T-helper 9 cell (primary cell): ENCODE results near the gene TUBA3C.

Source experiments
- DNase-seq: peaks from one replicate; pipeline ENCODE4 v3.0.0-alpha.2; 2020

Gene TUBA3C

GRCh38 chr13:19161308-19161707, 20.3 kb downstream of the TUBA3C start:
- DNase-seq: no peak

DNA sequence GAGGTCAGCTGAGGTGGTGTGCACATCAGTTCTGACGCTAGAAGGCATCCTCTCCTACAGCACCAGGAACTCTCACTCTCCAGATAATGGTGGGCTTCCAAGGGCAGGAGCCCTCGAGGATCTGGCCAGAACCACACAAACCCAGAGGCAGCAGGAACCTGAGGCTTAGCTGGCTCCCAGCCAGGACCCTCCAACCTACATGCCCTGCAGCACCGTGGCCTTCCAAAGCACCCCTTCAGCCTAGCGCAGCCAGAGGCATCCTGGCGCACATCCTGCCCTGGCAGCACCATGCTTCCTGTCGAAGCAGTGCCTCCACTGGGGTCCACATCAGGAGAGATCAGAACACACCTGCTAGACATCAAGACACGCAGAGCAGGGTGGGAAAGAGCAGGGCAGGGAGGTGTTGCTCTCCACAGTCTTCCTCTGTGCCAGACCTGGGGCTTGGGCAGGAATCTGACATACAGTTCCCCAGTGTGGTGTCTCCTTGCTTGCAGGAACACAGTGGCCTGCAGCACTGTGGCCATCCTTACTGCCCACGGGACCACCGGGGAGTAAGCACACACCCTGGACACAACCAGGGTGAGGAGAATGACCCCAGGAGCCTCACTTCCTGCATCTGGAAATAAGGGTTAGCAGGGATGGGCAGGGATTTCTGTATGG, 21.7 kb downstream of the TUBA3C start:
- no peak for DNase-seq

GRCh38 chr13:19159181-19159580, 22.4 kb downstream of the TUBA3C start:
- no peak for DNase-seq

DNA sequence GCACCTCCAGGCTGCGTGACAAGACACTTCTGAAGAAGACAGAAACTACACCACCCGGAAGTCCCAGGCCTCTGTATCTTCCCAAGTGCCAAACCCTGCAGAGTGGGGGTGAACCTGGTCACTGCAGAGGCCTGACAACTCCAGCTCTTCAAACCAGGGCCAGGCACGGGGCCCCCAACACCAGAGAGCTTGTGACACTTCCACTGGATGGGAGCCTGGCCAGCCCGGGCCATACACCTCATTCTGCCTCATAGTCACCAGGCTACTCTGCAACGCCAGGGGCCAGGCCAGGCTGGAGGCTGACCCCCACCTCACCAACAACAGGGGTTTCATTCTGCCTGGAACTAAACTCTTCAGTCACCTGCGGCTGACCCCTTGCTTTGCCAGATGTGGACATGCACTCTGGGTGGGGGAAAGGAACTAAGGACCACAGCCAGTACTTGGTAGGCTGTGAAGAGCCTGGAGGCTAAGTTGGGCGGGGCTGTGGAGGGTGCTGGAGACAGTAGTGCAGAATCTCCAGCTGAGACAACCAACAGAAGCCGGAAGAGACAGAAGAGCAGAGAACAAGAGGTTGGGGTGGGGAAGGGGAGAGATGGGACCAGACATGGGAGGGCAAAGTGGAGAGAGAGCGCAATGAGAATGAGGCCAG, 23.0 kb downstream of the TUBA3C start:
- DNase-seq: no peak

GRCh38 chr13:19158006-19158405, 23.6 kb downstream of the TUBA3C start:
- no peak for DNase-seq

DNA sequence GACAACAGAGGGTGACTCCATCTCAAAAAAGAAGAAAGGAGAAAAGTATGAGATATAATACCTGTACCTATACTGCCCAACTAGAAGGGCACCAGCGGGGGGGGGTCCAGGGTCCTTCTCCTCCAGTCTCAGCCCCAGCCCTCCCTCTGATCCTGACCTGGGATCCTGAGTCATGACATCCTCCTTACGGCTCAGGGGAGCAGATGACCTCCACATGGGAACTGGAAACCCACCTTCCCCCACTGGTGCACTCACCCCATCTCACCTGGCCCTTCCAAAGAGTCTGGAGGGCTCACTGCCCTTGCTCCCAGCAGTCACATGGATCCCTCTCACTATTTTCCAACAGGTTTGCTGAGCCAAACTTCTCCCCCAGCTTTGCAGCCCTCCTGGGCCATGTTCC, 24.2 kb downstream of the TUBA3C start:
- no peak for DNase-seq

- no peak for DNase-seq
These were observed 25.4 kb downstream of the TUBA3C start for GRCh38 chr13:19156013-19156825.

DNA sequence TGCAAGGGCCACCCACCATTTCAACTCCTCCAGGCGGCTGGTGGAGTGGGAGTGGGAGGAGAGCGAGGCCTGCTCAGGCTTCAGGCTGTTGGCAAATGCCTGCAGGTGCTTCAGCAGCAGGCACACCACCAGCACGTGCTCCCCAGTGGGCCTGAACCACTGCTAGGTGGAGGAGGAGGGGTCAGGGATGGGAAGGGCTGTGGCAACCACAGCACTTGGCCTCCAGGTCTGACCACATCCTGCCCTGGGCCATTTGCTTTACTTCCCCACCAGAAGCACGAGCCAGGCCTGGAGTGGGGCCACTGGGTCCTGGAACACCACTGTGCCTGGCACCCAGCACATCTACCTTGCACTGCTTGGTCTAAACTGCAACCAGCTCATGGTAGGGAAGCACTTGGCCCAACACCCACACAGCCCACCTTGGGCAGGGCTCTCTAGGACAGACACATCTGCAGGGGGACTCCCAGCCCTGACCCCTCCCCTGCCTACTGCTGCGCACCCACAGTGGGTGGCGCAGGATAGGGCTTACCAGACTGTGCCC, 26.2 kb downstream of the TUBA3C start:
- DNase-seq: no peak

GRCh38 chr13:19154843-19155242, 26.8 kb downstream of the TUBA3C start:
- no peak for DNase-seq

GRCh38 chr13:19153782-19154450, 27.7 kb downstream of the TUBA3C start:
- no peak for DNase-seq

DNA sequence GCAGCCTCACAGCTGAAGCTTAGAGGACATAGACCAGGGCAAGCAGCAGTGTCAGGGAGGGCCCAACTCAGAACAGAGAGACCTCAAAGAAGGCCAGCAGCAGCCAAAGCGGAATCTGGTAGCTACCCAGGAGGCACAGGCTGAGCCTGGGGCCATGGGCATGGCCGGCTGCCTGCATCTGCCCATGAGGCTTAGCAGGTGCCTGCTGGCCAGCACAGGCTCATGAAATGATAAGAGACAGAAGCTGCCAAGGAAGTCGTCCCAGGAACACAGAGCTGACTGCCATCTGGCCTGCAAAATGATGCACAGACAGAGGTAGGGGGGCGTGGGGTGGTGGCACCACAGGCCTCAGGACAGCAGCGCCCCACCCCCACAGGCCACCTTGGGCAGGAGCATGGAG, 29.2 kb downstream of the TUBA3C start:
- no peak for DNase-seq

GRCh38 chr13:19151581-19152263, 29.9 kb downstream of the TUBA3C start:
- no peak for DNase-seq

- DNase-seq: no peak
These were observed 30.9 kb downstream of the TUBA3C start for GRCh38 chr13:19150712-19151228.

DNA sequence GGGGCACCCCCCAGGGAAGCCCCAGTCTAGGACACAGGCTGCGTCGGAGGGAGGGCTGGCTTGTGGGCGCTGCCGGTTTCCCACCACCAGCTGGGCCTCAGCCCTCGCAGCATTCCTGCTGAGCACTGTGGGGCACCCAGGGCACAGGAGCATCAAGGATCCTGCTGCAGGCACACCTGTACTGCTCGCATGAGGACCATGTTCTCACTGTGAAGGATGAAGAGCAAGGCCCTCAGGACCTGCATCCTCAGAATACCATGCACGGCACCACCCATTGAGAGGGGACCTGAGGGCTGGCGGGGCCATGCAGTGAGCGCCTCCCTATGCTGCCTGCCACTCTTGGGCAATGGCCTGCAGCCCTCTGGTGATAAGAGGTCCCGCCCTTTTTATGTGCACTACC, 31.4 kb downstream of the TUBA3C start:
- DNase-seq: no peak

GRCh38 chr13:19148561-19148960, 33.1 kb downstream of the TUBA3C start:
- no peak for DNase-seq
